Ecto neural progenitor cell (in vitro differentiated cells): ENCODE data around the gene FAM47E.
"Not testable (repeated sequence)": the region's sequence is repeated elsewhere in the genome, so short reads cannot be mapped to it uniquely, and the experiment has no call there.

Experiments used
- DNase-seq: peaks from one replicate; pipeline ENCODE4 v3.0.0-alpha.2; 2018; ENCODE audit warnings: low spot score

The FAM47E gene

GRCh38 chr4:76270244-76271175 is 19.0 kb downstream of the FAM47E start:
- no peak for DNase-seq

GRCh38 chr4:76271248-76271647 is 19.7 kb downstream of the FAM47E start:
- DNase-seq, result no peak

GRCh38 chr4:76272073-76272472 is 20.6 kb downstream of the FAM47E start:
- DNase-seq, result no peak

GRCh38 chr4:76272582-76272981 is 21.1 kb downstream of the FAM47E start:
- no peak for DNase-seq

- DNase-seq, result no peak
Measured at GRCh38 chr4:76272999-76273398, 21.5 kb downstream of the FAM47E start.

- DNase-seq, result no peak
Measured at GRCh38 chr4:76275486-76276124, 24.1 kb downstream of the FAM47E start.

GRCh38 chr4:76276813-76277212 is 25.3 kb downstream of the FAM47E start:
- DNase-seq, result no peak

GRCh38 chr4:76277667-76278066 is 26.1 kb downstream of the FAM47E start:
- DNase-seq, result no peak

- no peak for DNase-seq
Measured at GRCh38 chr4:76278583-76278982, 27.1 kb downstream of the FAM47E start.

- DNase-seq, result no peak
Measured at GRCh38 chr4:76279462-76279861, 27.9 kb downstream of the FAM47E start.

- DNase-seq, result no peak
Measured at GRCh38 chr4:76280488-76281441, 29.2 kb downstream of the FAM47E start.

GRCh38 chr4:76281594-76281993 is 30.1 kb downstream of the FAM47E start:
- not testable (repeated sequence) for DNase-seq

GRCh38 chr4:76282941-76283689 is 31.6 kb downstream of the FAM47E start:
- no peak for DNase-seq

GRCh38 chr4:76283900-76284299 is 32.4 kb downstream of the FAM47E start:
- no peak for DNase-seq

- DNase-seq, result not testable (repeated sequence)
Measured at GRCh38 chr4:76287811-76288210, 36.3 kb downstream of the FAM47E start.

- no peak for DNase-seq
Measured at GRCh38 chr4:76292730-76293129, 41.2 kb downstream of the FAM47E start.

- no peak for DNase-seq
Measured at GRCh38 chr4:76293772-76294171, 42.3 kb downstream of the FAM47E start.

- no peak for DNase-seq
Measured at GRCh38 chr4:76296286-76296820, 44.8 kb downstream of the FAM47E start.

GRCh38 chr4:76298227-76298626 is 46.7 kb downstream of the FAM47E start:
- no peak for DNase-seq

GRCh38 chr4:76300012-76300411 is 48.5 kb downstream of the FAM47E start:
- no peak for DNase-seq
